ENCODE measurements around the gene LARGE2. TPM values are rescaled to one million over a fixed set of nuclear protein-coding genes. Genes with fewer than 3 reads are reported as not detected.

Gene LARGE2
- total and polyA plus RNA-seq, 7 donors: 0.13 TPM; not detected in 6

- WGBS, 3 donors: 0 to 1% (median 0%) methylated on average over 42 to 45 of the region's 45 CpGs
- ATAC-seq: peak; percentile 91 to 96 (median 95)
- peaks cover 3 to 35% of the 10 kb centered on the region in 2 donors for H3K36me3 ChIP-seq (ENCODE audit: insufficient read depth in 1 of 2, low read depth in 1 of 2)
- peaks cover 21% of the 10 kb centered on the region for H3K4me1 ChIP-seq
- DNase-seq: peak; percentile 97 to 99
- intact Hi-C loops (cut with DNase I): loop anchor here (5.0 to 10.0 kb wide), 2 partner anchors 45 to 53 kb away; no protein-coding TSS in a partner anchor
- peak within 1 kb of the TSS; percentile 97 for H3K27ac ChIP-seq
- TF ChIP-seq CTCF (IDR thresholded peaks at IDR 0.05): no peak
- H3K27me3 ChIP-seq (ENCODE audit: insufficient read depth in 3 of 3, low read length in 2 of 3): peaks cover 0 to 10% (median 9%) of the 10 kb centered on the region in 3 donors
- H3K9me3 ChIP-seq: no peaks in the 10 kb centered on the region
- H3K4me3 ChIP-seq: peak within 1 kb of the TSS; percentile 100
These were observed 4.7 kb upstream of the LARGE2 start, which contains the start of gene PEX16 for GRCh38 chr11:45917623-45918330. Gene PEX16 (minus strand): TSS chr11:45917877. CDS start chr11:45917811, 66 bp downstream.

- TF ChIP-seq CTCF (IDR thresholded peaks at IDR 0.05): no peak
- 0% methylated on average over 38 of the region's 38 CpGs for WGBS, 3 donors
- peaks cover 0 to 17% (median 10%) of the 10 kb centered on the region in 3 donors for H3K27me3 ChIP-seq (ENCODE audit: insufficient read depth in 3 of 3, low read length in 2 of 3)
- H3K36me3 ChIP-seq (ENCODE audit: insufficient read depth in 1 of 2, low read depth in 1 of 2): peaks cover 3 to 28% of the 10 kb centered on the region in 2 donors
- no peaks in the 10 kb centered on the region for H3K9me3 ChIP-seq
- ATAC-seq (peak; percentile 76 to 90 (median 84)), DNase-seq (peak; percentile 85 to 90)
- peaks cover 21% of the 10 kb centered on the region for H3K4me1 ChIP-seq
- intact Hi-C loops (cut with DNase I): loop anchor here (5.0 to 10.0 kb wide), 2 partner anchors 46 to 54 kb away; no protein-coding TSS in a partner anchor
- H3K27ac ChIP-seq: peak overlapping the region; percentile 97
- peak overlapping the region; percentile 100 for H3K4me3 ChIP-seq
These were observed 4.0 kb upstream of the LARGE2 start for GRCh38 chr11:45918331-45918941.

- peaks cover 21% of the 10 kb centered on the region for H3K4me1 ChIP-seq
These were observed 3.3 kb upstream of the LARGE2 start for GRCh38 chr11:45918962-45919675.

More at GRCh38 chr11:45918962-45919675, 3.3 kb upstream of the LARGE2 start:
- intact Hi-C loops (cut with DNase I): loop anchor here (5.0 to 10.0 kb wide), 2 partner anchors 47 to 54 kb away; no protein-coding TSS in a partner anchor
- WGBS, 3 donors: 55 to 70% (median 59%) methylated on average over 7 of the region's 7 CpGs
- Histone ChIP-seq H3K27ac (peak overlapping the region; percentile 97), H3K27me3 (ENCODE audit: insufficient read depth in 3 of 3, low read length in 2 of 3) (peaks cover 0 to 18% (median 10%) of the 10 kb centered on the region in 3 donors), H3K36me3 (ENCODE audit: insufficient read depth in 1 of 2, low read depth in 1 of 2) (peaks cover 2 to 21% of the 10 kb centered on the region in 2 donors), H3K9me3 (no peaks in the 10 kb centered on the region), H3K4me3 (peak overlapping the region; percentile 100)
- ATAC-seq (no peak), DNase-seq (peak; percentile 2 to 34)
- no peak for TF ChIP-seq CTCF (IDR thresholded peaks at IDR 0.05)

Data from psoas muscle (tissue), 8 donors.